Activated T-cell treated with anti-CD3 and anti-CD28 coated beads, Interleukin-2, amount 50 U/mL, for 1 hour (primary cell): Measurements from ENCODE around the gene MICU1.

Experiments used
- DNase-seq: peaks from one replicate; pipeline ENCODE4 v3.0.0-alpha.2; 2020

Gene MICU1

GRCh38 chr10:72625276-72625607 lies 637 bp downstream of the MICU1 start:
- no peak for DNase-seq

DNA sequence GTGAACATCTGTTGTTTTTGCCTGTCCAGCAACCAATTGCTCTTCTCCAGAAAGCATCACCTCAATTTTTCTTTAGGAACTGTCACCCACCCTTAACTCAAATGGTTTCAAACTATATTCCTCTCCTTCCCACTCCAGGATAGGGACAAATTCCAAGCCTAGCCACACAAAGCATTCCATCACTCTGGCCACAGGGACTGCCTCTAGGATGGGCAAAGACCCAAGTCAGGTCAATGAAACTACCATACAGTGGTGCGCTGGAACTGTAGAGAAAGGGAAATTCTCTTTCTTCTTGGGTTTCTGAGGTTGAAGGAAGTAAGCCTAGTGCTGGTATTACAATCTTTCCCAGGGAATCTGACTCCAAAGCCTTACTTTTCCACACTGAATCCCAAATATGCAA lies 3.6 kb downstream of the MICU1 start:
- DNase-seq, result no peak

GRCh38 chr10:72616716-72617115 lies 9.2 kb downstream of the MICU1 start:
- no peak for DNase-seq

DNA sequence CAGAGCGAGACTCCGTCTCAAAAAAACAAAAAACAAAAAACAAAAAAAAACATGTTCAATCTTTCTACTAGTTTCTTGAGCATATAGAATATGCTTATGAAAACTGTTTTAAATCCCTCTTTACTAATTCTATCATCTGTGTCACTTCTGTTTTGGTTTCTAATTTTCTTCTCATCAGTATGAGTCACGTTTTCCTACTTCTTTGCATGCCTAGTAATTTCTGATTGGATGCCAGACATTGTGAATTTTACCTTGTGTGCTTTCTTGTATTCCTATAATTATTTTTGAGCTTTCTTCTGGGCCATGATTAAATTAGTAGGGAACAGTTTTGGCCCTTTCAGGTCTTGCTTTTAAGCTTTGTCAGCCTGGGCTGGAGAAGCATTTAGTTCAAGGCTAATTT lies 9.9 kb downstream of the MICU1 start:
- DNase-seq, result no peak

DNA sequence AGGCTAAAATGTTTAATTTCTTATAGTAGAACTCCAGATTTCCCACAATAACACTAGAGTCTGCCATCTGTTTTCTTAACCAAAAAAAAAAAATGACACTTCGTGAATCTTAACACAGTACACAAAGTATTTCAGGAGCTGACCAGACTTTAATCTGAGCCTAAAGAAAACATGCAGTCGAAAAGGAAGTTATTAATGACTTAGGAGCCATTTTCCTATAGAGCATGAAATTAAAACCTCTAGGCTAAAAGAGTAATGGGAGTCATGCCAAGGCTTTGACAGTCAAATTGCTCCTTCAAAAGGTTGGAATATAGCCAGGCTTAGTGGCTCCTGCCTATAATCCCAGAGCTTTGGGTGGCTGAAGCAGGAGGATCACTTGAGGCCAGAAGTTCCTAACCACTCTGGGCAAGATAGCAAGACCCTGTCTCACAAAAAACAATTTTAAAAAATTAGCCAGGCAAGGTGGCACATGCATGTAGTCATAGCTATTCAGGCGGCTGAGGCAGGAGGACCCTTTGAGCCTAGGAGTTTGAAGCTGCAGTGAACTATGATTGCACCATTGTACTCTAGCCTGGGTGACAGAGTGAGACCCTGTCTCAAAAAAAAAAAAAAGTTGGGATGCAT lies 13.6 kb downstream of the MICU1 start:
- DNase-seq, result no peak

DNA sequence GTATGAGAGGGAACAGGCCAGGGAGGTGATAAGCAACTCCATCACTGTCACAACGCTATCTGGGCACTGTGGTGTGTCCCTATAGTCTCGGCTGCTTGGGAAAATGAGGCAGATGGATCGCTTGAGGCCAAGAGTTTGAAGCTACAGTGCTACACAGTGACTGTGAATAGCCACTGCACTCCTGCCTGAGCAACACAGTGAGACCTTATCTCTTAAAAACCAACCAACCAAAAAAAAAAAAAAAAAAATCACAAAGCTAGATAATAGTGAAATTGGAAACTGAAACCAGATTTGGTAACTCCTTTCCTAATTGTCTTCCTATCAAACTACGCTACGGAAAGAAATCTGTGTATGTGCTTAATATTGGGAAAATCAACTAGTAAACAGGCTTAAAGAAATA lies 14.1 kb downstream of the MICU1 start:
- DNase-seq, result no peak

GRCh38 chr10:72610466-72610865 lies 15.4 kb downstream of the MICU1 start:
- DNase-seq, result no peak

DNA sequence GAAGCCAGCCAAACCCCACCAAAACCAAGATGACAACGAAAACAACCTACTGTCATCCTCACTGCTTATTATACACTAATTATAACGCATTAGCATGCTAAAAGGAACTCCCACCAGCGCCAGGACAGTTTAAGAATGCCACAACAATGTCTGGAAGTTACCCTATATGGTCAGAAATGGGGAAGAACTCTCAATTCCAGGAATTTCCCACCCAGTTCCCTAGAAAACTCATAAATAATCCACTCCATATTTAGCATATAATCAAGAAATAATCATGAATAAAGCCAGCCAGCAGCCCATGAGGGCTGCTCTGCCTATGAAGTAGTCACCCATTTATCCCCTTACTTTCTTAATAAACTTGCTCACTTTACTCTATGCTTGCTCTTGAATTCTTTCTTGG lies 20.8 kb downstream of the MICU1 start:
- DNase-seq, result no peak

DNA sequence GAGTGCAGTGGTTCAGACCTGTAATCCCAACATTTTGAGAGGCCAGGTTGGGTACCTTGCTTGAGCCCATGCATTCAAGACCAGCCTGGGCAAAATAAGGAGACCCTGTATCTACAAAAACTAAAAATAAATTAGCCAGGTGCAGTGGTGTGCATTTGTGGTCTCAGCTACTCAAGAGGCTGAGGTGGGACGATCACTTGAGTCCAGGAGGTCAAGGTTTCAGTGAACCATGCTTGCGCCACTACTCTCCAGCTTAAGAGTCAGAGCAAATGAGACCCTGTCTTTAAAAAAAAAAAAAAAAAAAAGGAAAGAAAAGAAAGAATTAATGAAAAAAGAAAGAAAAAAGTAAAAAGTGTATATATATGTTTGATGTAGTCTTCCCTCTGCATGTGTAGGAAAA lies 24.7 kb downstream of the MICU1 start:
- no peak for DNase-seq

- DNase-seq, result no peak
Measured at GRCh38 chr10:72598769-72599701, 26.8 kb downstream of the MICU1 start.

- no peak for DNase-seq
Measured at GRCh38 chr10:72597897-72598296, 28.0 kb downstream of the MICU1 start.

DNA sequence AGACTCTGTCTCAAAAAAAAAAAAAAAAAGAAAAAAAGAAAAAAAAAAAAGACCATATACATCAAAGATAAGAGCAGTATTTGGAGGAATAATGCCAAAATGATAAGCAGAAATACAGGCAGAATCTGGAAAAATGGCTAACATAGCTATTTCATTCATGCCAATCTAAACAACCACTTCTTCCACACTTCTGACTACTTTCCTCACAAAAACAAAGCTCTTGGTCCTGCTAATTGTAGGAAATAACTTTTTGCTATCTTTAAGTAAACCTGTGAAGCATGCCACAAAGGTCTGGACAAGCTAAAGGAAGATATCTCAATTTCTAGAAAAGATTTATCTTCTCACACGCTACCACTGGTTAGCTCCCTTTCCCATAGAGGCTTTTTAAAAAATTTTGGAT lies 30.4 kb downstream of the MICU1 start:
- no peak for DNase-seq

- DNase-seq, result no peak
Measured at GRCh38 chr10:72593963-72594362, 31.9 kb downstream of the MICU1 start.

DNA sequence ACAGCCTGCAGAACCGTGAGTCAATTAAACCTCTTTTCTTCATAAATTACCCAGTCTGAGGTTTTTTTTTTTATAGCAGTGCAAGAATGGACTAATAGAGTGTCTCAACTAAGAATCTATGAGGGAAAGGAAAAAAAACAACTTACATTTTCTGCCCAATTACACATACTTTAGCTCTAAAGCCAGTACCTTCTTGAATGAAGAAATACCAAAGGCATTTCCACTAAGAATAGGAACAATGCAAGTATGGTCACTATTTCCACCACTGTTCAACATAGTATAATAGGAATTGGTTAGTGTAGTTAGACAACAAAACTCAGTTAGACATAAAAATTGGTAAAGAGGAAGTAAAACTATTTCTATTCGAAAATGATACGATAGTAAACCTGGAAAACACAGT lies 37.6 kb downstream of the MICU1 start:
- DNase-seq, result no peak

DNA sequence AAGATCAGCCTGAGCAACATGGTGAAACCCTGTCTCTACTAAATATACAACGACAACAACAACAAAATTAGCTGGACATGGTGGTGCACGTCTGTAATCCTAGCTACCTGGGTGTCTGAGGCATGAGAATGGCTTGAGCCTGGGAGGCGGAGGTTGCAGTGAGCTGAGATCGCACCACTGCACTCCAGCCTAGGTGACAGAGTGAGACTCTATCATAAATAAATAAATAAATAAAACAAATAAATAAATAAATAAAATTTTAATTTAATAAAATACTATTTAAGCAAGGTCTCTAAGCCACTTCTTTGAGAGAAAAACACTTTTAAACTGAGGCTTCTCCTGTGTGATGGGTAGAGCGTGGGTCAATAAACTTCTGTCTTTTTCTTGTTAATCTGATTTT lies 38.3 kb downstream of the MICU1 start:
- DNase-seq, result no peak

DNA sequence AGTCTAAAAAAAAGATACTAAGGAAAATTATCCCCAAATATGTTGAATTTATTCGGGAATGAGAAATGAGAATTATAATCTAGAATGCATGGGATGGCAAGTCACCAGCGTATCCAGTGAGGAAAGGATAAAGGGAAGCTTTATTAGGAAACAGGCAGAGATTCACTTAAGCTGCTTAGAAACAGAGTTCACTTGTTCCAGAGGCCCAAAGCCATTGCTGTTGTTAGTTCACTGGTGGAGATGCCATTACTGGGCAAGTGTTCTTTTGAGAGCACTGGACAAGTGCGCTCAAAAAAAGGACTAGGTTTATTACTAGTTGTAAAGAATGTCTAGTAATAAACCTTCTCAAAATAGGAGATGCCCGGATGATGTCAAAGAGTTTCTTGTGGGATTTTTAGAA lies 51.2 kb downstream of the MICU1 start:
- no peak for DNase-seq

- no peak for DNase-seq
Measured at GRCh38 chr10:72573079-72573478, 52.8 kb downstream of the MICU1 start.

DNA sequence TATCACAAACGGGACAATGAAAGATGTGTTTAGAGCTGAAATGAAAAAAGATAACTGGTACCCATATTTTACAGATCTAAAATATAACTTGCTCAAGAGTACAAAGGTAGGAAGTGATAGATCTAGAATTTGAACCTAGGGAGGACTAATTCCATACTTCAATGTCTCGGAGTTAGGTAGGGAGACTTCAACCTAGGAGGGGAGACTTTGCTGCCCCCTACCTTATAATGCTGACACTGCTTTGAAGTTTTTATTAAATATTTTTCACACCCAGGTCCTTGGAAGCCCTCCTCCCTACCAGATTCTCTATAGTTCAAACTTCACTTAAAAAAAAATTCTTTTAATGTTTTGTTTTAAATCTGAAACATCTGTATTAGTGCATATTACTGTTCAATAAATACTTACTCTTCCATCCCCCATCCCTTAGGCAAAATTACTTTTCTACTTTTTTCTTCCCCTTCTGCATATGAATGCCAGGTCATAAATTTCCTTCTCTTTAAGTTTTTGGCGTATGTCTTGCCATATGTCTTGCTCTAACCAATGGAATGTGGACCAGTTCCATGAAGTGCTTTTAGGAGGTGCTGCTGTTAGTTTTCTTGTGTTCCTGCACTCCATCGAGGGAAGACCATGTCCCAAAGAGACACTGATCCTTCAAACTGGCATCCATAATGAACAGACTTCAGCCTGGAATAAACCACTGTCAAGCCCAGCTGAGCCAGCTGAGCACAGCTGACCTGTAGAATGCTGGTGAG lies 57.8 kb downstream of the MICU1 start:
- DNase-seq, result no peak

DNA sequence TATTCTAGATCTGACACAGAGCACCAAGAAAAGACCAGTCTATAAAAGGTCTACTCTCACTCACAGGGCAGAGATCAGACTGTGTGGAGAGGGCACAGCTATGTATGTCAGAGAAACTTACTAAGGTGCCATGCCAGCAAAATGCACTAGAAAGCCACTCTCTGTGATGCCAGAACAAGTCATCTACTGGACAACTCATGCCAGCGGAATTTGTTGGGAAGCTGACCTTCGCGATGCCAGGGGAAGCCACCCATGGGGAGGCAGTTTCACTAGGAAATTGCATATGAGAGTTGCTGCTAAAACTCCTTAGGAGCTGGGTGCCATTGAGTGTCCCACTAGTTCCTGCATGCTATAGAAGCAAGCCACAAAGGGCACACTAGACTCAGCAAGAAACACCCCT lies 58.5 kb downstream of the MICU1 start:
- no peak for DNase-seq

- no peak for DNase-seq
Measured at GRCh38 chr10:72564596-72564995, 61.3 kb downstream of the MICU1 start.

DNA sequence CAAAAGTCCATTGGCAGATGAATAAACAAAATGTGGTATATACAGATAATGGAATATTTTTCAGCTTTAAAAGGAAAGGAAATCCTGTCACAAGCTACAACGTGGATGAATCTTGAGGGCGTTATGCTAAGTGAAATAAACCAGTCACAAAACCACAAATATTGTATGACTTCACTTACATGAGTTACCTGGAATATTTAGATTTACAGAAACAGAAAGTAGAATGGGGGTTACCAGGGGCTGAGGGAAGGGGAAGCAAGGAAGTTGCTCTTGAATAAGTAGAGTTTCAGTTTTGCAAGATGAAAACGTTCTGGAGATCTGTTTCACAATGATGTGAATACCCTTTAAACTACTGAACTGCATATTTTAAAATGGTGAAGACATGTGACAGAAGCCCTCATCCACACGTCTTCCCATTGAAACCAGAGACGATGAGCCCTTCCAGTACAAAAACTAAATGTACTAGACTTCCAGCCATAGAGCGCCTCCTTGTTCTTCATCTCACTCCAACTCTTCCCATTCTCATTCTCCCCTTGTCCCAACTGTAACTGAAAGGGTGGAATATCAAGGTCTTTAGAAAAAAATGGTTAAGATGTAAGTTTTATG lies 62.4 kb downstream of the MICU1 start:
- DNase-seq, result no peak

DNA sequence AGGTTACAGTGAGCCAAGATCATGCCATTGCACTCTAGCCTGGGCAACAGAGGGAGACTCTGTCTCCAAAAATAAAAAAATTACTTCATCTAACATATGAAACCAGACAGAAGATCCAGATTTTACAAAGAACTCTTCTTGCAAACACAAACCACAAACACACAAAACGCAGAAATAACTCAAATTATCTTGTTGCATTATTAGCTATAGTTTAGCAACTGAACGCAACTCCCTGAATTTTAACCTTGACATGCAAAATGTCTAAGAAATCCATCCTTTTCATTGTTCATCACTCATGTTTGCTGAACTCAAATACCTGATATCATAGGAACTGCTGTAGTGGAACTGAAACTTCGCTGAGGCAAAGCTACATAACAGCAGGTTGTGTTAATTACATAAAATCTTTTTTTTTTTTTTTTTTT lies 64.1 kb downstream of the MICU1 start:
- DNase-seq, result no peak

- no peak for DNase-seq
Measured at GRCh38 chr10:72557362-72557761, 68.5 kb downstream of the MICU1 start.

DNA sequence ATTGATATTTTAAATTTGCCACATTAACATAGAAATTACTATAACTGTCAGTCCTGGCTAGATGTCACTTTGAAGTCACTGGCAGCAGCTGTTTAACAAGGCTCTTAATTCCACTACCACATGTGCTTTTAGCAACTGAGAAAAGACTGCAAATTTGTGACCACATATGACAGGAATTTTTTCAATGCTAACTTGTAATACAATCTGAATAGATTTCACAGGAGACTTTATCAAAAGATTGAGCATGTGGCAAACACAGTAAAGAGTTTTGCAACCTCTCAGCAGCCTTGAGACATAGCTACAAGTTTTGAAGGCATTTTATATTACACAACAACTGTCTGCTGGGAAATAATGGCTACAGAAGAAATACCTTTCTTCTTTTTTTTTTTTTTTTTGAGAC lies 73.0 kb downstream of the MICU1 start:
- no peak for DNase-seq
